GOT3 (cell line): ENCODE results near the gene PBX3.
"Not testable (repeated sequence)": the region's sequence is repeated elsewhere in the genome, so short reads cannot be mapped to it uniquely, and the experiment has no call there.

Source experiments
- DNase-seq: peaks from one replicate; lab custom pipeline; 2025; ENCODE audit warnings: mixed read lengths; lab: John Stamatoyannopoulos, UW

The PBX3 gene

GRCh38 chr9:125778538-125779219, 31.5 kb downstream of the PBX3 start:
- not testable (repeated sequence) for DNase-seq

DNA sequence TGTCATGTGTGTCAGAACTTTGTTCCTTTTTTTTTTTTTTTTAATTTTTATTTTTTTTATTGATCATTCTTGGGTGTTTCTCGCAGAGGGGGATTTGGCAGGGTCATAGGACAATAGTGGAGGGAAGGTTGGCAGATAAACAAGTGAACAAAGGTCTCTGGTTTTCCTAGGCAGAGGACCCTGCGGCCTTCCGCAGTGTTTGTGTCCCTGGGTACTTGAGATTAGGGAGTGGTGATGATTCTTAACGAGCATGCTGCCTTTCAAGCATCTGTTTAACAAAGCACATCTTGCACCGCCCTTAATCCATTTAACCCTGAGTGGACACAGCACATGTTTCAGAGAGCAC, 32.0 kb downstream of the PBX3 start:
- DNase-seq, result not testable (repeated sequence)

DNA sequence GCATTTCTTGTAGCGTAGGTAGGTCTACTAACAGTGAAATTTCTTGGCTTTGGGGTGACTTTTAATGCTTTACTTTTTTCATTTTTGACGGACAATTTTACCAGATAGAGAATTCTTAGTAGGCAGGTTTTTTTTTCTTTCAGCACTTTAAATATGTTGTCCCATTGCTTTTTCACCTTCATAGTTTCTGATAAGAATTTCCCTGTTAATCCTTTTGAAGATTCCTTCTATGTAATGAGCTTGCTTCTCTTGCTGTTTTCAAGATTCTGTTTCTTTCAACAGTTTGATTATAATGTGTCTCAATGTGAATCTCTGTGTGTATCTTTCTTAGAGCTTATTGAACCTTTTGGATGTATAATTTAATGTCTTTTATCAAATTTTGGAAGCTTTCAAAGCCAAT, 35.5 kb downstream of the PBX3 start:
- no peak for DNase-seq

DNA sequence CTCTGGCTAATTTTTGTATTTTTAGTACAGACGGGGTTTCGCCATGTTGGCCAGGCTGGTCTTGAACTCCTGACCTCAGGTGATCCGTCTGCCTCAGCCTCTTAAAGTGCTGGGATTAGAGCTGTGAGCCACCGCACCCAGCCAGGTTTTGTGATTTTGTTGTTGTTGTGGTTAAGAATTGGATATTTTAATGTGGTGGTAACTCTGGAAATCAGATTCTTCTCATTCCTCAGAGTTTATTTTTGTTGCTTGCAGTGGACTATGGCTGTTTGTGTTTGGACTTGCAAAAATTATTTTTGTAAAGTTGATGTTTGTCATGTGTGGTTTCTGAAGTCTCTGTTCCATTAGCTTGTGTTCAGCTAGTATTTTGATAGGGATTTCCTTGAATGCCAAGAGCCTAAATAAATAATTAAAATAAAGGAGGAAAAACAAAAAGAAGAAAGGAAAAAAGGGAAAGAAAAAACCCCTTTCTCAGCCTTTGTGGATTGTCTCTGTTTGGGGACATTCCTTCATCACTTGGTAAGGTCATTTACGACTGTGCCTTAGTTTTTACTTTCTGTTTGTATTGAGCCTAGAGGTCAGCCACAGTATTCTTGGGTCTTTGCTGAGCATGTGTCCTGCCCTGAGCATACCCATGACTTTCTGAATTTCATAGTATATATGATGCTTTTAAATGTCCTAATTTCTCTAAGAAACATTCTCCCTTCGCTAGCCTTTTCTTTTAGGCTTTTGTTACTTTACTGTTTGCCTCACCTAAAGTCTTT, 37.3 kb downstream of the PBX3 start:
- DNase-seq, result no peak

DNA sequence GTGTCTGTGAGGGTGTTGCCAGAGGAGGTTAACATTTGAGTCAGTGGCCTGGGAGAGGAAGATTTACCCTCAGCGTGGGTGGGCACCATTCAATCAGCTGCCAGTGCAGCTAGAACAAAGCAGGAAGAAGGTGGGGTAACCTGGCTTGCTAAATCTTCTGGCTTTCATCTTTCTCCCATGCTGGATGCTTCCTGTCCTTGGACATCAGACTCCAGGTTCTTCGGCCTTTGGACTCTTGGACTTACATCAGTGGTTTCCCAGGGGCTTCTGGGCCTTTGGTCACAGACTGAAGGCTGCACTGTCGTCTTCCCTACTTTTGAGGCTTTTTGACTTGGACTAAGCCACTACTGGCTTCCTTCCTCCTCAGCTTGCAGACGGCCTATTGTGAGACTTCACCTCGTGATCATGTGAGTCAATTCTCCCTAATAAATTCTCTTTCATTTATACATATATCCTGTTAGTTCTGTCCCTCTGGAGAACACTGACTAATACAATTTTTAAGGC, 38.1 kb downstream of the PBX3 start:
- no peak for DNase-seq

DNA sequence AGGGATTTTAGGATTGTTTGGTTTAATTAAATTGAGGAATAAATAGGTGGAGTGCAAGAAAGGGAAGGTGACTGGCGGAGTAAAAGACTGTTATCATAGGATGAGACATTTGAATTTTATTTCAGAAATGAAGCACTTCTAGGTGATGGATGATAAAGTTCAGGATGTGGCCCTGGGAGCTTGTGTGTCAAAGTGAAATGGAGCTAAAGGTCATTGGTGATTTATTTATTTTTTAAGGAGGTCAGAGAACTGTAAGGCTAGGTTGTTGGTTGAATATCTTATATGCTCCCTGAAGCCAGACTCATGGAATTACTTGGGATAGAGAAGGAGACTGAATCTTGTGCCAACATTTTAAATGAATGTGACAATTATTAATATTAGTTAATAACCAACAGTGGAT, 40.5 kb downstream of the PBX3 start:
- no peak for DNase-seq

- no peak for DNase-seq
Observed at GRCh38 chr9:125789196-125789595, 42.0 kb downstream of the PBX3 start.

GRCh38 chr9:125794708-125795107, 47.5 kb downstream of the PBX3 start:
- DNase-seq, result no peak

DNA sequence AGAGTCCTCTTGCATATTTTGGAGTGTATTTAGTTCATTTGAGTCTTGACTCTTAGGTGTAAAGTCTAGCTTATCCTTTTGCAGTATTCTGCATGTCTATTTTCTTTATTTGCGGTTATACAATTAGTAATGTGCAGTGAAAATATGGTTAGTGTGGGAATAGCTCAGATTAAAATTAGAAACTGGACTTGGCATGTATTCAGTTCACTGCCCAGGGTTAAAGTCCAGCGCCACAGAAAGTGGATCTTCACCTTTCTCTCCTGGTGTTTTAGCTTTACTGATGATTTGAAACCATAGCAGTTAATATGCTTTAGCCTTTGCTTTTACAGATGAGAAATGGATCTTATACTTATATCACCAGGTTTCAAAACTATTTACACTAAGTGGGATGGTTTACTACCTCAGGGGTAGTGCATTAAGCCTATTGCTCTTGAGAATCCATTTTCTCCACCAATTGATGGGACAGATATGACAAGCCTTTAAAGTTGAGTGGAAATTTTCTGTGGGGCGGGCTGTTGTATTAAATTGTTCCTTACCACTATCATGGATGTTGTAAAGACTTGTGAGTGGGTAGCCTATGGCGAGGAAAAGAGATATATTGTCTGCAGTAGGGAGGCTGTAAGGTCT, 48.9 kb downstream of the PBX3 start:
- DNase-seq, result no peak

- no peak for DNase-seq
Observed at GRCh38 chr9:125797930-125798329, 50.8 kb downstream of the PBX3 start.

- no peak for DNase-seq
Observed at GRCh38 chr9:125803526-125803925, 56.4 kb downstream of the PBX3 start.

DNA sequence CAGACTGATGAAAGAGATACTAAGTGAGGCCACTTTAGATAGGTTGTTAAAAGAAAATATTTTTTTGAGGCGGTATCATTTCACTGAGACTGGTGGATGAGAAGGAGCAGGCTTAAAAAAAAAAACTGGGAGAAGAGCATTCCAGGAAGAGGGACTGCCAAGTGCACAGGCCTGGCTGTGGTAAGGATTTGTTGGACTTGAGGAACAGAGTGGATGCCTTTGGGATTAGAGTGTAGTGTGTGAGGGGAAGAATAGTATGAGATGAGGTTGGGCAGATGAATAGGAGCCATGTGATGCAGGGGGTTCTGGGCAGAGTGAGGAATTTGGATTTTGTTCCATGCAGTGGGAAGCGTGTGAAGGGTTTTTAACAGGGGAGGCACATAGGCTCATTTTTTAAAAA, 57.9 kb downstream of the PBX3 start:
- DNase-seq, result no peak

GRCh38 chr9:125805586-125805985, 58.4 kb downstream of the PBX3 start:
- no peak for DNase-seq

- DNase-seq, result no peak
Observed at GRCh38 chr9:125807079-125807478, 59.9 kb downstream of the PBX3 start.

DNA sequence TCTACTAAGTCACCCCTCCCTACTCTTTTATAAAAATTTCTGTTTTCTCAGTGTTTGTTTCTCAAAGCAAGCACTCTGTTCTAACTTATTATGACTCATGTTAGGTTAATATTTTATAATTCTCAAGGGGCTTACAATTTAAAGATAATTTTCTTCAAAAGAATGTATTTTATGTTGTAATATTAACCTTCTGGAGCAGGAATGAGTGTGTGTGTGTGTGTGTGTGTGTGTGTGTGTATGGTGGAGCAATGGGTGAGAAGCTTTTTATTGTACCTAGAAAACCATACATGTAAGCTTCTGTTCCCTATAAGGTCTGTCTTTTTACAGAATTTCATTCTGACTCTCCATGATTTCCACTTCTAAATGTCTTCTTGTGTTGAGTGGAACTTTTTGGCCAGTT, 63.0 kb downstream of the PBX3 start:
- DNase-seq, result no peak

DNA sequence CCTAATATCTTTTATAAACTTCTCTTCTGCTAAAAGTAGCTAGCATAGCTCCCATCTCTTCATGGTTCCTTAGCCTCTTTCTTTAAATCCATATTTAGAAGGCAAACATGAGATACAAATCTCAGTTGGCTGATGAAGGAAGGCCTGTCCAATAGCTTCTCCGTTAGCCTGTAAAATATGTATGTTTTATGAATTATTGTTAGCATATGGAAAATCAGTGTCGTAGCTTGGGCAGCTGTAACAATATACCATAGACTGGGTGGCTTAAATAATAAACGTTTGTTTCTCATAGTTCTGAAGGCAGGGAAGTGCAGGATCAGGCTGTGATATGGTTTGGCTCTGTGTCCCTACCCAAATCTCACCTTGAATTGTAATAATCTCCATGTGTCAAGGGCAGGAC, 63.8 kb downstream of the PBX3 start:
- no peak for DNase-seq

- DNase-seq, result no peak
Observed at GRCh38 chr9:125812403-125812802, 65.2 kb downstream of the PBX3 start.

DNA sequence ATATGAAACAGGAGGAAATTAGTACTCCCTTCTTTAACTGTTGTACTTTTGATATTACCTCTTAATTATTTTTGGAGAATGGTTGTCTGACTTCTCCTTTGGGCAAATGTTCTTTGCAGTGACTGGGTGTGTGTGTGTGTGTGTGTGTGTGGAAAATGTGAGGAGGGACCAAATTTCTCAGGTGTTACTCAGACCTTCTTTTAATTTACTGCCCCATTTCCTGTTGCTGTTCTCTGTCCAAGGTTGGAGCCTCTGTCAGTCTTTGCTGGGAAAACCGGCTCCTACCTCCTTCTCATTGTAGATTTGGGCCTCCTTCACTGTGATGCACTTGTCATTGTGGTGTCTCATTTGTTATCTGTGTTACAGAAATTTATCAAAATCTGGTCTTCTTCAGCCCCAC, 68.4 kb downstream of the PBX3 start:
- no peak for DNase-seq

GRCh38 chr9:125816321-125816720, 69.1 kb downstream of the PBX3 start:
- no peak for DNase-seq

DNA sequence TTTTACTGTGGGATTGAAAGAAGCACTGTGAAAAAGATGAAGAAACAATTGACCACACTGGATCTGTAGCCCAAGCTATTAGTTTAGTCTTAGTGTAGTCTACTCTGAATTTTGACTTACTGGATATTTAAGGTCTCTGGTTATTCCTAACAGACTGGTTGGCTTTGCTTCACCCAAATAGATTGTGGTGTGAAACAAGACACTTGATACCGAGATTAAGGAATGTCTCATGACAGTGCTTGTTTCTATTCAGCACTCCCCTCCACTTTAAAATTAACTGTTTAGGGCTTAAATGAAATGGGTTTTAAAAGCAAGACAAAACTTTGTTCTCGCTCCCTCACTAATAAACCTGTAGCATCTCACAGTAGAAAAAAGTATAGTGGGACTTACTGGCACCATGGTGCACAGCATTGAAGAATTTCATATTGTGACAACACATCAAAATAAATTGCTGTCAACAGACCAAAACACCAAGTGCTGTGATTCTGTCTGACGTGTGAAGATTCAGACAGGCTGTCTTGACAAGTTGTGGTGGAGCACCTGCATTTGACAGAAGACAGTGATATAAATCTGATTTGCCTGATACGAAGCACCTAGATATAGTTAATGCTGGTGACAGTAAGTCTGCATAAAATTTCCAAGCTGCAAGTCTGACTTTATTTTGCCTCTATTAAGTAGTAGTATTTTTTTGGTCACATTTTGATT, 73.1 kb downstream of the PBX3 start:
- no peak for DNase-seq

DNA sequence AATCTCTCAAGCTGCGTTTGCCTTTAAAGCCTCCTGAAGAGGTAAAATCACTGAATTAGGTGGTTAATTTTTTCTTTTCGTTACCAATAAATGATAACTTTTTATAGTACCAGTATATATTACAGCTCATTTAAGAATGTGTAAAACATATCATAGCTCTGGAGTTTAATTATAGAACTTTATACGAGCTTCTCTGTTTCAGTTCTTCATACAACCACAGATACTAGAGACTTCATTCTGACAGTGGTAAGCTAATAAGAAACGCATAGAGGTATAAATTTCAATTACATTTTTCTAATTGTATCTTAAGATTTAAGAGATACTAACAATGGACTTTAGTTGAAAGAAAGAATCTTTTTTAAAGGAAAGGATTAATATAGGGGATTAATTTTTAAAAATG, 73.9 kb downstream of the PBX3 start:
- no peak for DNase-seq

DNA sequence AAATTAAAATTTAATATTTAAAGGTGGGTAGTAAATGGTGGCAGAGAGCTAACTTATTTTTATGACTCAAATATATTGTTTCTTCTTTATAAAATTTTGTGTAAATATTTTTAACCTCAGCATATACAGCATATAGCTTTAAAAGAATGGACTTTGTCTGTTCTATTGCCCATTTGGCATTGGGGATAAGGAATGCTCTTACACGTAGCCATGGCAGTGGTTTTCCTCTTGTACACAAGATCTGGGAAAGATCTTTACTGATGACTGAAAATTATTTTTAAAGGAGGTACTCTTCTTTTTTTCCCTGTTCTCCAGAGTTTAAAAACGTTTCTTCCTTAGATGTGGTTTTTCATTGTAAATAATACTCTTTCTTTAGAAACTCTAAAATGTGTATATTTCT, 75.0 kb downstream of the PBX3 start:
- DNase-seq, result no peak

DNA sequence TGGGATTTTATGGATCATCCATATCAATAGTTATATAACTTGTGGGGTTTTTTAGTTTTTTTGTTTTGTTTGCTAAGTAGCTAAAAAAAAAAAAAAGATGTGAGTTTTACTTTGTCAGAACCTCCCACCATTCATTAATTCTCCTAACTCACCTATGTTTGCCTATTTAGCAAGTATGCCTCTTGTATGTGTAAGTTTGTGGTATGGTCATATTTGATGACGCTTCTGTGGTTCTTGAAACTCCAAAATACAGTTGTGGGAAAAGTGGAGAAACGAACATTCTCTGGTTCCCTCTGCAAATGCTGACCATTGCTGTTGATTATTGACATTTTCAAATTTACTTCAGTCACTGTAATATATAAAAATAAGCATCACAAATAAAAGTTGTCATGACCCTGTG, 75.7 kb downstream of the PBX3 start:
- no peak for DNase-seq
